Stimulated activated CD4-positive, alpha-beta T cell treated with anti-CD3 and anti-CD28 coated beads, Interleukin-4, amount 100 ng/mL, for 48 hours (primary cell): ENCODE data around the gene SSTR3.
"Not testable (repeated sequence)": the region's sequence is repeated elsewhere in the genome, so short reads cannot be mapped to it uniquely, and the experiment has no call there.

Experiments
- DNase-seq, 2 donors: peaks; one replicate each; pipeline ENCODE4 v3.0.0-alpha.2; 2020; ENCODE audit warnings: low read depth in 2 of 2

Gene SSTR3

GRCh38 chr22:37242395-37242918 lies 30.2 kb upstream of the SSTR3 start:
- DNase-seq = peak; percentile 79 to 91

GRCh38 chr22:37241351-37242142 lies 29.3 kb upstream of the SSTR3 start:
- no peak for DNase-seq

- DNase-seq = no peak
Observed at GRCh38 chr22:37240941-37241320, 28.7 kb upstream of the SSTR3 start.

- no peak for DNase-seq
Observed at GRCh38 chr22:37240240-37240940, 28.1 kb upstream of the SSTR3 start.

GRCh38 chr22:37239336-37240239 lies 27.3 kb upstream of the SSTR3 start:
- DNase-seq = no peak

GRCh38 chr22:37237371-37238268 lies 25.3 kb upstream of the SSTR3 start:
- DNase-seq = no peak

GRCh38 chr22:37235897-37236607 lies 23.8 kb upstream of the SSTR3 start:
- no peak for DNase-seq

- no peak for DNase-seq
Observed at GRCh38 chr22:37234736-37235711, 22.7 kb upstream of the SSTR3 start.

GRCh38 chr22:37233751-37234631 lies 21.7 kb upstream of the SSTR3 start:
- DNase-seq = no peak

GRCh38 chr22:37233371-37233750 lies 21.1 kb upstream of the SSTR3 start:
- not testable (repeated sequence) for DNase-seq

GRCh38 chr22:37232140-37232998 lies 20.1 kb upstream of the SSTR3 start:
- no peak for DNase-seq

- DNase-seq = no peak
Observed at GRCh38 chr22:37231406-37232139, 19.3 kb upstream of the SSTR3 start.

- peak; percentile 81 to 83 for DNase-seq
Observed at GRCh38 chr22:37230673-37231405, 18.6 kb upstream of the SSTR3 start.

- DNase-seq = peak; percentile 85 to 89
Observed at GRCh38 chr22:37229805-37230672, 17.8 kb upstream of the SSTR3 start.
